ENCODE results near the gene TMEM201. TPM values are rescaled to one million over a fixed set of nuclear protein-coding genes. Genes with fewer than 3 reads are reported as not detected.

The TMEM201 gene
- total RNA-seq, 1 experiment from 2014 or later, result 30.4 TPM

- Mint-ChIP-seq H3K27ac (peak overlapping the region; percentile 15; the same call in 1 of the 2 replicates), H3K9me3 (no peaks in the 10 kb centered on the region), H3K27me3 (ENCODE audit: low read depth) (no peaks in the 10 kb centered on the region), H3K4me3 (no peak overlapping the region), H3K4me1 (peaks cover 32% of the 10 kb centered on the region), H3K36me3 (peaks cover 5% of the 10 kb centered on the region)
- DNase-seq (ENCODE audit: low spot score), result no peak
- ChIA-PET POLR2A (interaction anchor here (0.6 kb wide), 1 partner anchor 217 kb away, joined by 5 read pairs; no protein-coding TSS in a partner anchor), CTCF (interaction anchor here (7.3 kb wide), 1 partner anchor 20 kb away, joined by 93 read pairs; no protein-coding TSS in a partner anchor)
- TF ChIP-seq AR (CRISPR knock-in tag; IDR thresholded peaks at IDR 0.05) (no peak), NR3C1 (CRISPR knock-in tag; conservative IDR thresholded peaks at IDR 0.05; ENCODE audit: low read depth) (no peak), HMGXB4 (CRISPR knock-in tag; IDR thresholded peaks at IDR 0.05) (no peak), ZNF317 (CRISPR knock-in tag; IDR thresholded peaks at IDR 0.05; ENCODE audit: borderline replicate concordance, low read depth) (no peak), ERG (CRISPR knock-in tag; IDR thresholded peaks at IDR 0.05) (no peak), CREB1 (CRISPR knock-in tag; IDR thresholded peaks at IDR 0.05) (no peak), AFF4 (CRISPR knock-in tag; IDR thresholded peaks at IDR 0.05; ENCODE audit: borderline replicate concordance) (no peak), USF1 (CRISPR knock-in tag; IDR thresholded peaks at IDR 0.05) (no peak), CTCF (IDR thresholded peaks at IDR 0.05) (no peak), NFE2L1 (CRISPR knock-in tag; IDR thresholded peaks at IDR 0.05) (no peak), ZSCAN18 (CRISPR knock-in tag; IDR thresholded peaks at IDR 0.05) (no peak), RORB (CRISPR knock-in tag; IDR thresholded peaks at IDR 0.05) (no peak), GABPB1 (CRISPR knock-in tag; IDR thresholded peaks at IDR 0.05) (no peak), GTF2I (CRISPR knock-in tag; conservative IDR thresholded peaks at IDR 0.05) (no peak), IRF2 (CRISPR knock-in tag; IDR thresholded peaks at IDR 0.05; ENCODE audit: borderline replicate concordance, low read depth) (no peak), HMGA2 (CRISPR knock-in tag; IDR thresholded peaks at IDR 0.05) (no peak), ZBTB43 (CRISPR knock-in tag; IDR thresholded peaks at IDR 0.05) (no peak)
- ATAC-seq, result no peak
Observed at GRCh38 chr1:9595156-9595967, 6.7 kb downstream of the TMEM201 start.

Measured in WTC11 (cell line).